ENCODE measurements around the gene GAS7.

The GAS7 gene

GRCh38 chr17:10198509-10199249, at the start of gene GAS7:
Gene GAS7 (minus strand): TSS chr17:10198606.
- DNase-seq (ENCODE audit: low read depth in 3 of 3), result peak in 1 of 3 experiments; percentile 8

GRCh38 chr17:10247810-10248209, 49.4 kb upstream of the GAS7 start:
- DNase-seq (ENCODE audit: low read depth in 3 of 3), result no peak

GRCh38 chr17:10243883-10244844, 45.8 kb upstream of the GAS7 start:
- DNase-seq (ENCODE audit: low read depth in 3 of 3), result no peak

- no peak for DNase-seq (ENCODE audit: low read depth in 3 of 3)
Observed at GRCh38 chr17:10241781-10242180, 43.4 kb upstream of the GAS7 start.

- no peak for DNase-seq (ENCODE audit: low read depth in 3 of 3)
Observed at GRCh38 chr17:10238661-10239060, 40.3 kb upstream of the GAS7 start.

- no peak for DNase-seq (ENCODE audit: low read depth in 3 of 3)
Observed at GRCh38 chr17:10234033-10234432, 35.6 kb upstream of the GAS7 start.

- DNase-seq (ENCODE audit: low read depth in 3 of 3), result no peak
Observed at GRCh38 chr17:10233161-10233560, 34.8 kb upstream of the GAS7 start.

GRCh38 chr17:10229181-10229580, 30.8 kb upstream of the GAS7 start:
- DNase-seq (ENCODE audit: low read depth in 3 of 3), result no peak

GRCh38 chr17:10226930-10227695, 28.7 kb upstream of the GAS7 start:
- peak in 1 of 3 experiments; percentile 3 for DNase-seq (ENCODE audit: low read depth in 3 of 3)

GRCh38 chr17:10224582-10225195, 26.3 kb upstream of the GAS7 start:
- DNase-seq (ENCODE audit: low read depth in 3 of 3), result no peak

- no peak for DNase-seq (ENCODE audit: low read depth in 3 of 3)
Observed at GRCh38 chr17:10219193-10219592, 20.8 kb upstream of the GAS7 start.

- no peak for DNase-seq (ENCODE audit: low read depth in 3 of 3)
Observed at GRCh38 chr17:10217916-10218315, 19.5 kb upstream of the GAS7 start.

- no peak for DNase-seq (ENCODE audit: low read depth in 3 of 3)
Observed at GRCh38 chr17:10216213-10216938, 18.0 kb upstream of the GAS7 start.

- DNase-seq (ENCODE audit: low read depth in 3 of 3), result no peak
Observed at GRCh38 chr17:10215286-10215685, 16.9 kb upstream of the GAS7 start.

GRCh38 chr17:10211666-10212065, 13.3 kb upstream of the GAS7 start:
- DNase-seq (ENCODE audit: low read depth in 3 of 3), result no peak

- DNase-seq (ENCODE audit: low read depth in 3 of 3), result no peak
Observed at GRCh38 chr17:10210151-10210574, 11.8 kb upstream of the GAS7 start.

- no peak for DNase-seq (ENCODE audit: low read depth in 3 of 3)
Observed at GRCh38 chr17:10208604-10209193, 10.3 kb upstream of the GAS7 start.

- no peak for DNase-seq (ENCODE audit: low read depth in 3 of 3)
Observed at GRCh38 chr17:10207153-10207552, 8.7 kb upstream of the GAS7 start.

- DNase-seq (ENCODE audit: low read depth in 3 of 3), result no peak
Observed at GRCh38 chr17:10205549-10206185, 7.3 kb upstream of the GAS7 start.

GRCh38 chr17:10201680-10202079, 3.3 kb upstream of the GAS7 start:
- no peak for DNase-seq (ENCODE audit: low read depth in 3 of 3)

Measured in stimulated activated CD4-positive, alpha-beta T cell treated with anti-CD3 and anti-CD28 coated beads, TNF-alpha, amount 100 ng/mL, for 4 hours (primary cell).